OCI-LY1 (cell line): ENCODE measurements around the gene OR5AU1.

Source experiments
- EZH2 ChIP-seq: fragments of 200-600 bp; sonication (generic), shearing (Covaris generic); IDR thresholded peaks from 2 replicates; pipeline ENCODE4 v1.8.0; 2017; ENCODE audit warnings: borderline replicate concordance, mixed run types, mild to moderate bottlenecking, antibody characterized with exemption, low read length, moderate library complexity, mixed read lengths
- TF ChIP-seq, protein P1 (sequence below): fragments of 200-600 bp; sonication (generic), shearing (Covaris generic); IDR thresholded peaks from 2 replicates; pipeline ENCODE4 v1.5.1; 2017; ENCODE audit warnings: mild to moderate bottlenecking, antibody characterized with exemption, low read length, moderate library complexity, mixed read lengths

GRCh38 chr14:21106176-21106497, 49.7 kb downstream of the OR5AU1 start:
- TF ChIP-seq, protein P1, sequence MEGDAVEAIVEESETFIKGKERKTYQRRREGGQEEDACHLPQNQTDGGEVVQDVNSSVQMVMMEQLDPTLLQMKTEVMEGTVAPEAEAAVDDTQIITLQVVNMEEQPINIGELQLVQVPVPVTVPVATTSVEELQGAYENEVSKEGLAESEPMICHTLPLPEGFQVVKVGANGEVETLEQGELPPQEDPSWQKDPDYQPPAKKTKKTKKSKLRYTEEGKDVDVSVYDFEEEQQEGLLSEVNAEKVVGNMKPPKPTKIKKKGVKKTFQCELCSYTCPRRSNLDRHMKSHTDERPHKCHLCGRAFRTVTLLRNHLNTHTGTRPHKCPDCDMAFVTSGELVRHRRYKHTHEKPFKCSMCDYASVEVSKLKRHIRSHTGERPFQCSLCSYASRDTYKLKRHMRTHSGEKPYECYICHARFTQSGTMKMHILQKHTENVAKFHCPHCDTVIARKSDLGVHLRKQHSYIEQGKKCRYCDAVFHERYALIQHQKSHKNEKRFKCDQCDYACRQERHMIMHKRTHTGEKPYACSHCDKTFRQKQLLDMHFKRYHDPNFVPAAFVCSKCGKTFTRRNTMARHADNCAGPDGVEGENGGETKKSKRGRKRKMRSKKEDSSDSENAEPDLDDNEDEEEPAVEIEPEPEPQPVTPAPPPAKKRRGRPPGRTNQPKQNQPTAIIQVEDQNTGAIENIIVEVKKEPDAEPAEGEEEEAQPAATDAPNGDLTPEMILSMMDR: no peak
- TF ChIP-seq EZH2: no peak
